Measurements from ENCODE around the gene KREMEN1. TPM values are rescaled to one million over a fixed set of nuclear protein-coding genes. Genes with fewer than 3 reads are reported as not detected.

KREMEN1 gene
- total RNA-seq, 1 donor from 2014 or later: 23.5 TPM

DNA sequence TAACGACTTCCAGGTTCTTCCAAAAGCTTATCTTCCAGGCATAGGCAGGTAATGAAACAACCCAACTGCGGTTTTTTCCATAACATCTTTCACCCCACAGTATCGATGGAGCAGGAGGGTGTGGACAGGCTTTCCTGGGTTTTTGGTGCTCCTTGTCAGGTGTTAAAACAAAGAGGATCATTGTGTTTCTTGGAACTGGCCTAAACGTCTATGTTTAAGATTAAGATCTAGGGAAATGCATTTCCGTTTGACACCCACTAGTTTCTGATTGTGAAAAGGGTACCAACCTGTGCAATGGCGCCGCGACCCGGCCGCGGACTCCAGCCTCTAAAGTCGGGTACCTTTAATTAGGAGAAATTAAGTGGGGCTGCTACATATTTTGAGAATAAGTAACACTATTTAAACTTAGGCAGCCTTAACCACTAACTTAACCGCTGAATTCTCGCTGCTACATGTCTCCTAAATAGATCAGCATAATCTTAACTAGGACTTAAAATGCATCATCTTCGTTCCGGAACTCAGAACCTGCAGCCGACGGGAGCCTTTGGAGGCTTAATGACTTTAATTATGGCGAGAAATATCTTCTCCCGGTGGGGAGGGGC lies 42.7 kb upstream of the KREMEN1 start:
- TF ChIP-seq CTCF (IDR thresholded peaks at IDR 0.05): no peak
- H3K4me1 ChIP-seq: peaks cover 53% of the 10 kb centered on the region
- intact Hi-C loops (cut with DNase I): no loop called here
- ATAC-seq (no peak), DNase-seq (no peak)
- no peaks in the 10 kb centered on the region for H3K27me3 ChIP-seq (ENCODE audit: low read depth)
- H3K36me3 ChIP-seq: no peaks in the 10 kb centered on the region
- peak overlapping the region; percentile 53 for H3K4me3 ChIP-seq
- peak overlapping the region; percentile 78 for H3K27ac ChIP-seq
- no peaks in the 10 kb centered on the region for H3K9me3 ChIP-seq

DNA sequence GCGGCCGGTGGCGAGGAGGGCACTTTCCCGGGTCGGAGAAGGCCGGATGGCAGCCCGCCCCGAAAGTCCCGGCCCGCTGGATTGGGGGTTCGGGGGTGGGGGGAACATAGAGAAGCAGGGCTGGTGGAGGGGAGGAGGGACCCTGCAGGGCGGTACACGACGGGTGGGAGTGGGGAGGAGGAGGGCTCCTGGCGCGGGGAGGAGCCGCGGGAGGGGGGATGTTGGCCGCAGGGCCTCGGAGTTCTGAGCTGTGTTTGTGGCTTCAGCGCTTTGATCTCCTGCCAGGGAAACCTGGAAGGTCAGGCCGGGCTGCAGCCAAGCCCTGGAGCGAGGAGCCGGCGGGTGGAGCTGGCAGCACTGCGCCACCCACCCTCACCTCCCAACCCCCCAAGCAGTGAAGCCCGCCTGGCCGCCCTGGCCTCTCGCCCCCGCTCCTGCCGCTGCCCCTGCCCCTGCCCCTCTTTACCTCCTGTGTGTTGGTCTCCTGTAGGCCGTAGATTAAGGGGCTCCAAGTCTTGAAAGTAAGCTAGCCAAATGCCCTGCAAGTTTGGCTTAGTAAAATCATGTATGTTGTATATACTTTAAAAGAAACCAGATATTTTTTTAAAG lies 42.1 kb upstream of the KREMEN1 start:
- H3K36me3 ChIP-seq: no peaks in the 10 kb centered on the region
- peak overlapping the region; percentile 78 for H3K27ac ChIP-seq
- H3K4me3 ChIP-seq: peak overlapping the region; percentile 53
- DNase-seq (peak; percentile 83), ATAC-seq (peak; percentile 83 to 89)
- H3K9me3 ChIP-seq: no peaks in the 10 kb centered on the region
- H3K4me1 ChIP-seq: peaks cover 53% of the 10 kb centered on the region
- TF ChIP-seq CTCF (IDR thresholded peaks at IDR 0.05): no peak
- H3K27me3 ChIP-seq (ENCODE audit: low read depth): no peaks in the 10 kb centered on the region
- intact Hi-C loops (cut with DNase I): no loop called here

DNA sequence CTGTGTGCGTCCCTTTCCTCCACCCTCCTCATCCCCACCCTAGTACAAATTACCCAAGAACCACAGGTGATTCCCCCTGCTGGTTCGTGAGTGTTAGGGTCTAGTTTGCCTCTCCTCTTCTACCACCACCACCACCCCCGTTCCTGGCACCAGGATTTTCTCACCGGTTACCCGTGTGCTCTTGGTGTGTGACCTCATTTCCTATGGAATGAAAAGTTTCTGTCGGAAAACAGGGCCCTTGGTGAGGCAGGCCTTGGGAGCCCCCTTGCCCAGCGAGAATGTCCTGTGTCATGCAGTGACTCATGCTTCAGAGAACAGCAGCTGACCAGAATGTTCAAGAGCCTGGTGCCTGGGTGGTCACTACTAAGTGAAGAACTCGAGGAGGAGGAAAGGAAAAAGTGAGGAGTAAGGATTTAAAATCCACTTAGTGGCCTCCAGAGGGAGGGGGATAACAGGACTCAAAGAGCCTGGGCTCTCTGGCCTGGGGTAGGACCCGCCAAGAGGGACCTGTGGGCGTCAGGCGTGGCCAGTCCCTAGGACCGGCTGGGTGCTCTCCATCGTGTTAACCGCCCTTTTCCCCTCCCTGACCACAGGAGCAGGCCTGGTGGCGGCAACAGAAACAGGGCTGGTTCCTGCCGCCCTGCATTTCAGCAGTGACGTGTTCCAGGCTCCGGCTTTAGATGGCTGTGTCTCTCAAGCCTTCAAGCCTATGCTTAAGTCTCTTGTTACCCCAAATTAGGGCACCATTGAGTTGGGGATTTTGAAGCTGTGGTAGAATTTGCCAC lies 41.4 kb upstream of the KREMEN1 start:
- no peaks in the 10 kb centered on the region for H3K27me3 ChIP-seq (ENCODE audit: low read depth)
- intact Hi-C loops (cut with DNase I): no loop called here
- H3K4me1 ChIP-seq: peaks cover 53% of the 10 kb centered on the region
- peak overlapping the region; percentile 78 for H3K27ac ChIP-seq
- peak; percentile 85 to 86 for ATAC-seq
- H3K9me3 ChIP-seq: no peaks in the 10 kb centered on the region
- no peaks in the 10 kb centered on the region for H3K36me3 ChIP-seq
- no peak for TF ChIP-seq CTCF (IDR thresholded peaks at IDR 0.05)
- DNase-seq: peak; percentile 63
- peak overlapping the region; percentile 53 for H3K4me3 ChIP-seq

DNA sequence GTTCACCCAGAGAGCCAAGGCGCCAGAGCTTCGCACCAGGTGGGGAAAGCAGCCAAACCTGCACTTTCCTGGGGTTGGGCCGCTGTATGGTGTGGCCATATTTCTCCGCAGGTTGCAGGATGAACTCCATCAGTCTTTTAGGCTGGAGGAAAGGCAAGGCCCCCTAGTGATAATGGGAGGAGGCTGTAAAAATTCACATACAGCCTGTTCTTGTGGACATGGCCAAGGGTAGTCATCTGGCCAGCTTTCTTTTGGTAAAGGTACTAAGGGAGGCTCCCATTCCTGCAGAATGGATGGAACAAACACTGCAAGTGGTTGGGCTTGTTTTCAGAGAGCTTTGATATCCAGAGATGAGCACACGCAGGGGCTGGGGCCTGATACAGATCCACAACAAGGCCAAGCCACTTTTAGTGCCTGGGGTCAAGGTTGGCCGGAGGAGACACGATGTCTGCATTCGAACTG lies 40.8 kb upstream of the KREMEN1 start:
- intact Hi-C loops (cut with DNase I): no loop called here
- no peak for ATAC-seq
- H3K36me3 ChIP-seq: no peaks in the 10 kb centered on the region
- TF ChIP-seq CTCF (IDR thresholded peaks at IDR 0.05): no peak
- no peaks in the 10 kb centered on the region for H3K9me3 ChIP-seq
- no peak for DNase-seq
- H3K27ac ChIP-seq: peak overlapping the region; percentile 78
- H3K27me3 ChIP-seq (ENCODE audit: low read depth): no peaks in the 10 kb centered on the region
- no peak overlapping the region for H3K4me3 ChIP-seq
- peaks cover 53% of the 10 kb centered on the region for H3K4me1 ChIP-seq

DNA sequence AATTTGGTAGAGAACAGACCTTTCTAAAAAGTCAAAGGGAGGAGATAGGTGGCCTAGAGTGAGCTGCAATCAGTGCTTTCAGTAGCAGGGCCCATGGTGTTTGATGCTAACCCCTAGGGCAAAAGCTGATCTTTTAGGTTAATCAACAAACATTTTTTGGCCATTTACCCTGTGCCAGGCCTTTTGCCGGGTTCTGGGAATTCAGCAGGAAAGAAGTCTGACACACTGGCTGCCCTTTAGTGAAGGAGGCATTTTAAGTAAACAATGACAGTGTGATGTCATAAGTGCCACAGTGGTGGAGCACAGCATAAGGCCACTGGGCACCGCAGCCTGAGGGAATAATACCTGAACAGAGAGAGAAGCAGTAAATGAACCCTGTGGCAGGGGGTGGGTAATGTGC lies 40.3 kb upstream of the KREMEN1 start:
- Histone ChIP-seq H3K27me3 (ENCODE audit: low read depth) (no peaks in the 10 kb centered on the region), H3K36me3 (no peaks in the 10 kb centered on the region), H3K9me3 (no peaks in the 10 kb centered on the region), H3K4me3 (no peak overlapping the region), H3K27ac (peak overlapping the region; percentile 78), H3K4me1 (peaks cover 53% of the 10 kb centered on the region)
- no peak for TF ChIP-seq CTCF (IDR thresholded peaks at IDR 0.05)
- intact Hi-C loops (cut with DNase I): no loop called here
- DNase-seq (no peak), ATAC-seq (peak; percentile 40 to 60)
